ENCODE measurements around the gene PKHD1.

DNA sequence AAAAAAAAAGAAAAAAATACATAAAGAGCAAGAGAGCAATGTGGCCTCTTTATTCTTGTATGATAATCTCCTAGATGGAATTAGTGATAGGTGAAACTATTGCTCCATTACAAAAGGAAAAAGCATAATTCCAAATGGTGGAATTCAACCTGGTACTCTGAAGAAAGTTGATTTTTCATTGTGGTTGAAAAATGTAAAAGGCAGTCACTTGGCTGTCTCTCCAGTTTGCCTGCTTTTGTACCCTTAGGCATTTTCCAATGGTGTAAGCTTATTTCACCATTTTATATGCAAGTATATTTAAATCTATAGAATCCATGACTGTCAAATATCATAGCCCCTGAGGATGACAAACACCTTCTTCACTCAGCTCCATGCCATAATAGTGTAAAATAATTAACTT, 38.8 kb upstream of the PKHD1 start:
- TF ChIP-seq POLR2A (IDR thresholded peaks at IDR 0.05): no peak
- TF ChIP-seq, protein P1, sequence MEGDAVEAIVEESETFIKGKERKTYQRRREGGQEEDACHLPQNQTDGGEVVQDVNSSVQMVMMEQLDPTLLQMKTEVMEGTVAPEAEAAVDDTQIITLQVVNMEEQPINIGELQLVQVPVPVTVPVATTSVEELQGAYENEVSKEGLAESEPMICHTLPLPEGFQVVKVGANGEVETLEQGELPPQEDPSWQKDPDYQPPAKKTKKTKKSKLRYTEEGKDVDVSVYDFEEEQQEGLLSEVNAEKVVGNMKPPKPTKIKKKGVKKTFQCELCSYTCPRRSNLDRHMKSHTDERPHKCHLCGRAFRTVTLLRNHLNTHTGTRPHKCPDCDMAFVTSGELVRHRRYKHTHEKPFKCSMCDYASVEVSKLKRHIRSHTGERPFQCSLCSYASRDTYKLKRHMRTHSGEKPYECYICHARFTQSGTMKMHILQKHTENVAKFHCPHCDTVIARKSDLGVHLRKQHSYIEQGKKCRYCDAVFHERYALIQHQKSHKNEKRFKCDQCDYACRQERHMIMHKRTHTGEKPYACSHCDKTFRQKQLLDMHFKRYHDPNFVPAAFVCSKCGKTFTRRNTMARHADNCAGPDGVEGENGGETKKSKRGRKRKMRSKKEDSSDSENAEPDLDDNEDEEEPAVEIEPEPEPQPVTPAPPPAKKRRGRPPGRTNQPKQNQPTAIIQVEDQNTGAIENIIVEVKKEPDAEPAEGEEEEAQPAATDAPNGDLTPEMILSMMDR (IDR thresholded peaks at IDR 0.05): no peak

All from heart left ventricle (tissue), 13 donors.